Small intestine (tissue), 7 donors: ENCODE data around the gene SH3RF1. TPM values are rescaled to one million over a fixed set of nuclear protein-coding genes. Genes with fewer than 3 reads are reported as not detected.

ENCODE experiments used
- DNase-seq, 2 donors: peaks; one replicate each; pipeline versions ENCODE4 v3.0.0 to v3.0.0-alpha.2; 2013
- FAIRE-seq: peaks from 2 replicates; lab custom pipeline; 2012; peaks lifted over from hg19 to GRCh38; lab: Jason Lieb, UNC
- H3K27ac ChIP-seq, 3 donors: one replicate each; pipeline ENCODE4 v1.5.1; 2013; ENCODE audit warnings: low read length in 2 of 3, mild to moderate bottlenecking in 2 of 3, control low read depth in 1 of 3, inconsistent platforms in 1 of 3, low read depth in 1 of 3, moderate library complexity in 1 of 3
- H3K27me3 ChIP-seq, 3 donors: one replicate each; pipeline ENCODE4 v1.6.1; 2013; ENCODE audit warnings: low read length in 3 of 3, inconsistent platforms in 1 of 3; ENCODE audit not compliant: control insufficient read depth in 3 of 3, insufficient read depth in 3 of 3
- H3K36me3 ChIP-seq, 3 donors: one replicate each; pipeline ENCODE4 v1.6.1; 2013; ENCODE audit warnings: low read length in 3 of 3, inconsistent platforms in 1 of 3, low read depth in 1 of 3, mild to moderate bottlenecking in 1 of 3, moderate library complexity in 1 of 3; ENCODE audit not compliant: control insufficient read depth in 3 of 3, insufficient read depth in 2 of 3
- H3K4me1 ChIP-seq, 3 donors: one replicate each; pipeline ENCODE4 v1.6.1; 2013; ENCODE audit warnings: low read length in 2 of 3, inconsistent platforms in 1 of 3, low read depth in 1 of 3, mild to moderate bottlenecking in 1 of 3, moderate library complexity in 1 of 3; ENCODE audit not compliant: control insufficient read depth in 3 of 3, insufficient read depth in 2 of 3
- H3K4me3 ChIP-seq, 3 donors: one replicate each; pipeline ENCODE4 v1.5.1; 2013; ENCODE audit warnings: low read length in 3 of 3, control low read depth in 1 of 3, inconsistent platforms in 1 of 3, low read depth in 1 of 3, mild to moderate bottlenecking in 1 of 3, moderate library complexity in 1 of 3
- H3K9me3 ChIP-seq, 2 donors: one replicate each; pipeline ENCODE4 v1.6.1; 2013; ENCODE audit warnings: low read depth in 1 of 2, low read length in 1 of 2; ENCODE audit not compliant: control insufficient read depth in 2 of 2, insufficient read depth in 1 of 2
- WGBS, 3 donors: extraction: QIAGEN DNeasy Blood & Tissue Kit; methylation state at CpG; one replicate each; pipeline ENCODE4 v1.1.7; 2013; 5-methylcytosine and 5-hydroxymethylcytosine counted together
- polyA plus RNA-seq, 4 donors: library from polyadenylated mRNA; stranded (reverse) in 3 of 4; unstranded in 1 of 4; fragments of 200-250 nt in 3 of 4; fragments of 120-200 nt in 1 of 4; gene quantifications; one replicate each; pipeline versions ENCODE4 v1.2.1 to v1.2.3, GENCODE V29; 2013
- donor health status: healthy with polysubstance abuse.
- donor health status: control.
- donor health status: control.
- donor health status: Bipolar disorder and iron deficiency.
- donor health status: healthy.

SH3RF1 gene
- polyA plus RNA-seq, 4 donors, result 10.7 to 35.6 (median 11.5) TPM

DNA sequence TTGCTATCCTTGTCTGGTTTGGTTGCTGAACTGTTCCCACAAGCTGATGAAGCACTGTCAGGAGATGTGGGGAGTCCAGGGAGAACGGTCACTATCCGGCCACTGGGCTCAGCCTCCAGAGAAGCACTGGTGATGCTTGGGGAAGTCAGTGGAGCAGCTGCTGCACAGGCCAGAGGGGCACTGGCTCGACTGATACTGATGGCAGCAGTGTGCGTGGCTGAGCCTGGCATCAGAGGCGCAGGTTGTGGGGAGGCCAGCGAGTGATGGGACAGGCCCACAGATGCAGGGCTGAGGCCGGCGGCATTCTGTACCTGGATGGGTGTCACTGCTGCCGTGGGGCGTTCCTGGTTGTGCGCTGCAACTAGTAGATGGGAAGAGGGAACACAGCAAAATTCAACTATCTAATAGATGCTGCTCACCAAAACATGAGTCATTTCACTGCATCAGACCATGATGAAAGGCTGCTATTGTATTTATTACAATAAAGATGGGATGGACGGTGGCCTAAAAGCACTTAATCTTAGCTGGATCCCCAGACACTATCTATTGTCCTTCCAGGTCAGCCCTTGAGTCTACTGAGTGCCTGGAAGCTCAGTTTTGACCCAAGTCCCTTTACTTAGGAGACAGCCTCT is 154.4 kb downstream of the SH3RF1 start:
- DNase-seq (no peak), FAIRE-seq (no peak)
- WGBS, 3 donors, result 70 to 85% (median 74%) methylated on average over 12 of the region's 12 CpGs
- H3K36me3 ChIP-seq, result peaks cover 4 to 37% (median 7%) of the 10 kb centered on the region in 3 donors
- peak overlapping the region; percentile 3 to 79 (median 46) for H3K27ac ChIP-seq
- H3K9me3 ChIP-seq, result no peaks in the 10 kb centered on the region
- H3K4me3 ChIP-seq, result no peak overlapping the region
- H3K27me3 ChIP-seq, result no peaks in the 10 kb centered on the region
- peaks cover 0 to 27% (median 4%) of the 10 kb centered on the region in 3 donors for H3K4me1 ChIP-seq

DNA sequence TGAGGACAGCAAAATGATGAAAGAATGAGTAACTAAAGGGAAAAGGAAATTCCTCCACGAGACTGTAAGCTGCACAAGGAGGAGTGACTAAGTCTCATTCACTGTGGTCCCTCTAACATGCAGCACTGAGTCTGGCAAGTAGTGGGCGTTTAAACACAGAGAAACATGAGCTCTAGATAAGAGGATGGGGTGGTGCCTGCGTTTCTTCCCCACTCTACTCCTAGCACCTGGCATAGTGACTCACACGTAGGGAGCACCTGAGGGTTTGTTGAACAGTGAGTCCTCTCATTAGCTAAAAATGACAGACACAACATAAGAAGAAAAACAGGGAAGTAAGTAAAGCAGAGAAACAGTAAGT is 154.9 kb downstream of the SH3RF1 start:
- 5 to 52% (median 21%) methylated on average over 4 of the region's 4 CpGs for WGBS, 3 donors
- H3K36me3 ChIP-seq, result peaks cover 4 to 39% (median 7%) of the 10 kb centered on the region in 3 donors

DNA sequence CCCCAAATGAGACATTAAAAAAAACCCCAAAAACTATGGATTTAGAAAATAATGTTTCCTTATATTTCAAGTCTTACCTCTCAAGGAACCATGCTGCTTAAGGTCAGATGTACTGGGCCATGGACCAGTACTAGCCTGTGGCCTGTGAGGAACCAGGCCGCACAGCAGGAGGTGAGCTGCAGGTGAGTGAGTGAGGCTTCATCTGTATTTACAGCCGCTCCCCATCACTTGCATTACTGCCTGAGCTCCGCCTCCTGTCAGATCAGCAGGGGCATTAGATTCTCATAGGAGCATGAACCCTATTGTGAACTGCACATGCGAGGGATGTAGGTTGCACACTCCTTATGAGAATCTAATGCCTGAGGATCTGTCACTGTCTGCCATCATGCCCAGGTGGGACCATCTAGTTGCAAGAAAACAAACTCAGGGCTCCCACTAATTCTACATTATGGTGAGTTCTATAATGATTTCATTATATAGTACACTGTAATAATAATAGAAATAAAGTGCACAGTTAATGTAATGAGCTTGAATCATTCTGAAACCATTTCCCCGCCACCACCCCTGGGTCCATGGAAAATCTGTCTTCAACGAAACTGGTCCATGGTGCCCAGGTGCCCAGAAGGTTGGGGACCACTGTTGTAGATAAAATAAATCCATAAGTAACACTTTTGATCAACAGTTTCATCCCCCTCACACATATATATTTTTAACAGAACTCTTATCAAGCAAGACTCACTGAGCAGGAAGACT is 155.4 kb downstream of the SH3RF1 start:
- peak overlapping the region in 2 of 3 donors; percentile 44 to 79 for H3K27ac ChIP-seq
- no peak overlapping the region for H3K4me3 ChIP-seq
- no peak for FAIRE-seq
- peaks cover 4 to 43% (median 5%) of the 10 kb centered on the region in 3 donors for H3K36me3 ChIP-seq
- H3K9me3 ChIP-seq, result no peaks in the 10 kb centered on the region
- DNase-seq, result peak in 1 of 2 donors; percentile 31
- no peaks in the 10 kb centered on the region for H3K27me3 ChIP-seq
- 41 to 66% (median 47%) methylated on average over 6 of the region's 6 CpGs for WGBS, 3 donors
- H3K4me1 ChIP-seq, result peaks cover 0 to 27% (median 4%) of the 10 kb centered on the region in 3 donors

More for the DNA sequence above, 154.9 kb downstream of the SH3RF1 start:
- FAIRE-seq (no peak), DNase-seq (peak; percentile 67 to 73)
- Histone ChIP-seq H3K27me3 (no peaks in the 10 kb centered on the region), H3K4me3 (no peak overlapping the region), H3K27ac (peak overlapping the region in 2 of 3 donors; percentile 46 to 79), H3K4me1 (peaks cover 0 to 27% (median 4%) of the 10 kb centered on the region in 3 donors), H3K9me3 (no peaks in the 10 kb centered on the region)

DNA sequence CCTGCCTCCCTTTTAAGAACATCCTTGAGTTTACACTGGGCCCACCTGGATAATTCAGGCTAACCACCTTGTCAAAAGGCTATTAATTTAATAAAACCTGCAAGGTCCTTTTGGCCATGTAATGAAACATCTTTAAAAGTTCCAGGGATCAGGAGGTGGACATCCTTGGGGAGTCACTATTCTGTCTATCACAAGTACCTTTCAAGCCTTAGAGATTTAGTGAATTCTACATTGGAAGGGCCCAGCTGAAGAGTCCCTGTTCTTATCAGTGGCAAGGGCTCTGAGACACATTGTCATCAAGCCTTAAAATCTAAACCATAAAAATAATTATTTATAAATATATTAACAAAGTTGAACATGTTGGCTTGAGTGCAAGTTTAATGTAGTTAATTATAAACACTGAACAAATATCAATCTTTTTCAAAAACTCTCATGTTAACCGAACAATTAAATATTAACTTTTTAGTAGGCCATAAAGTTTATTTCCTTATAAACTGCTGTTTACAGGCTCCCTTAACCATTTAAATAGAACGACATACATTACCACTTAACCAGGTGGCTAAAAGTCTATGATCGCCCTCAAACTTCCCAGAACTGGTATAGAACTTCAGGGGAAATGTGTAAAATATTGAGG is 156.3 kb downstream of the SH3RF1 start:
- peak; percentile 23 for FAIRE-seq
- Histone ChIP-seq H3K4me1 (peaks cover 0 to 27% (median 4%) of the 10 kb centered on the region in 3 donors), H3K27ac (peak overlapping the region; percentile 3 to 44 (median 17)), H3K4me3 (no peak overlapping the region), H3K36me3 (peaks cover 3 to 51% (median 4%) of the 10 kb centered on the region in 3 donors), H3K27me3 (no peaks in the 10 kb centered on the region), H3K9me3 (no peaks in the 10 kb centered on the region)
- WGBS, 3 donors, result 9 to 63% (median 29%) methylated on average over 3 of the region's 3 CpGs
- DNase-seq, result peak; percentile 45 to 46

DNA sequence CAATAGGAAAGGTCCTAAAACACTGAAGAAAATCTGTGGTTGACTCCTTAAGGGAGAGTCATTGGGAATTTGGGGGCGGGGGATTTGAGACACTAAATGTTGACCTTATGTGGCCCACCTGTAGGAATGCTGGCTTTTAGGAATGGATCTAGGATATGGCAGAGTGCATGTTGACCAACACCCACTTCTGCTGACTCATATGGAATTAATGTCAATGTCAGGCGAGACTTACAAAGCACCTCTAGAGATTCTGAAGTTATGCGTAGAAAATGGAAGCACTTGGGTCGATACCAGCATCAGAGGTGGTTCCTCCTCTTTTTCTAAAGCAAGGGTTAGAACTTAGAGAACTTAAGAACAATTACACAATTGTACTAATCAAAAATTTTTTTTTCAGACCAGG is 160.1 kb downstream of the SH3RF1 start:
- Histone ChIP-seq H3K4me1 (peaks cover 0 to 18% (median 4%) of the 10 kb centered on the region in 3 donors), H3K9me3 (no peaks in the 10 kb centered on the region), H3K27ac (no peak overlapping the region), H3K4me3 (no peak overlapping the region), H3K27me3 (no peaks in the 10 kb centered on the region), H3K36me3 (peaks cover 0 to 45% (median 7%) of the 10 kb centered on the region in 3 donors)
- FAIRE-seq (no peak), DNase-seq (no peak)
- 94 to 97% (median 95%) methylated on average over 4 of the region's 4 CpGs for WGBS, 3 donors

DNA sequence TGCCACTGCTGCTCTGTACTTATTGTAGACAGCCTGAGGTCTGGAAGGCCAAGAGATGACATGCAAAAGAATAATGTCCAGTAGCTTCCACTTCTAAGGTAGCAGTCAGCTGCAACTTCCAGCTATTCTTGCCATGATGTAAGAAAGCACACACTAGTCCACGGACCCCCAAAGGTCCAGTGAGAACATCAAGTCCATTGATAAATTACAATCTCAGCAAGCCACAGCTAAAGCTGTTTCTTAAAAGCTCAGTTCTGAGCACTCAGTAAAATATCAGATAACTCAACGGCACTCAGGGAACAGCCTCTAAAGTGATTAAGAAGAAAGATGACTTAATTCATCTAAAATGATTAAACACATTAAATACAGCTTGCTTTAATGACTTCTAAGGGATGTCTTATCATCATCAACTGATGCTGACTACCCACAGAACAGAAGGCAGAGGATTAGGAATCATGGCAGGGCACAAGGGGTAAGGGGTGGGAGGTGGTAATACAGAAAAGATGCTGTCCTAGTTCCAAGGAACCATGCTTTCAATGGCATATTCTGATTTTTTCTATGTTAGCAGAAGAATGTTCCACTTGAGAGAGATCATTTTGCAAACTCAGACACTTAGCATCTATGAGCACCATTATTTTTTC is 161.6 kb downstream of the SH3RF1 start:
- no peaks in the 10 kb centered on the region for H3K27me3 ChIP-seq
- H3K9me3 ChIP-seq, result no peaks in the 10 kb centered on the region
- FAIRE-seq (no peak), DNase-seq (no peak)
- peaks cover 0 to 46% (median 9%) of the 10 kb centered on the region in 3 donors for H3K36me3 ChIP-seq
- no peak overlapping the region for H3K4me3 ChIP-seq
- no peak overlapping the region for H3K27ac ChIP-seq
- H3K4me1 ChIP-seq, result peaks cover 0 to 5% (median 4%) of the 10 kb centered on the region in 3 donors
- WGBS, 3 donors, result 65 to 91% (median 71%) methylated on average over 2 of the region's 2 CpGs

DNA sequence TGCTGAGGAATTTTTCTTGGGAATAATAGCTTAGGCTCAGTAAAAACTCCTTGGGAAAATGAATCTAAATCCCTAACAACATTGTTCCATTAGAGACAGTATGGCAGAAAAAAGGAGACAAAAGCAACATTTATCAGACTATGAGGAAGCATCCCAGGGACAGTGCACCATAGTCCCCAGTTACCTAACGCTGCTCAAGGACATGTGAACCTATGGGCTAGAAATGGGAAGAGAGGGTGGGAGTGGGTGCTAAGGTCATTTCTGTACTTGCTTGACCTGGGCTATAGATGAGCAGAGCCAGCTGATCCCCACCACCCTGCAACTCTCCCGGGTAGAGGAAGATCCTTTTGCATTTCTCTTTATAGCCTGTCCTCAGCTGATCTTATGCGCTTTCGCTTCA is 162.5 kb downstream of the SH3RF1 start:
- Histone ChIP-seq H3K27me3 (no peaks in the 10 kb centered on the region), H3K4me1 (no peaks in the 10 kb centered on the region), H3K9me3 (no peaks in the 10 kb centered on the region), H3K36me3 (peaks cover 0 to 46% (median 12%) of the 10 kb centered on the region in 3 donors), H3K27ac (no peak overlapping the region), H3K4me3 (no peak overlapping the region)
- no peak for FAIRE-seq
- no peak for DNase-seq
- 91 to 95% (median 94%) methylated on average over 4 of the region's 4 CpGs for WGBS, 3 donors

DNA sequence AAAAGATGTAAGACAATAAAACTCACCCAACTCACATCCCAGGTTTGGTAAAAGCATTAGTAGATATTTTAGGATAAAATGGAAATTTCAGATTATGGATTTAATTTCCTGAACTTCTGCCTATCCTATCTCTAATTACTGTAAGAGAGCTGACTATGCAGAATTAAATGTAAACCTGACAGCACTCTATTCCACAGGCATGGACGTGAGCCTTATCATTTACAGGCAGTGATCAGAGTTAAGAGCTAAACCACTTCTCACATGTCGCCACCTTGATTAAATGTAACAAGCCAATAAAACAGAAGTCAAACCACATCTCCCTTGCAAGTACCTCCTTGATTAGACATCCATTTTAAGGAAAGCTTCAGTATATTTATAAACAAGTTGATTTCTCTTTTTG is 163.2 kb downstream of the SH3RF1 start:
- WGBS, 3 donors, result 46 to 76% (median 57%) methylated on average over 2 of the region's 2 CpGs
- Histone ChIP-seq H3K27me3 (no peaks in the 10 kb centered on the region), H3K36me3 (peaks cover 0 to 42% (median 12%) of the 10 kb centered on the region in 3 donors), H3K4me3 (no peak overlapping the region), H3K9me3 (no peaks in the 10 kb centered on the region), H3K4me1 (no peaks in the 10 kb centered on the region), H3K27ac (no peak overlapping the region)
- no peak for DNase-seq
- no peak for FAIRE-seq
